Adrenal gland (tissue), 12 donors: Measurements from ENCODE around the gene CSRP1. TPM values are rescaled to one million over a fixed set of nuclear protein-coding genes. Genes with fewer than 3 reads are reported as not detected.

Source experiments
- DNase-seq, 7 donors: peaks; one replicate each; pipeline ENCODE4 v3.0.0-alpha.2; 2019 to 2020
- H3K27ac ChIP-seq, 5 donors: fragments of 200-600 bp; sonication (generic) in 4 of 5; 1 replicate in 3 of 5; 2 replicates in 2 of 5; pipeline versions ENCODE4 v1.5.1 to v1.8.0; 2016 to 2020; ENCODE audit warnings: mild to moderate bottlenecking in 1 of 5
- H3K27me3 ChIP-seq: fragments of 200-600 bp; 2 replicates; pipeline ENCODE4 v1.8.0; 2021
- H3K36me3 ChIP-seq, 2 donors: fragments of 200-600 bp; replicated peaks in 1 of 2; 1 replicate in 1 of 2; 2 replicates in 1 of 2; pipeline versions ENCODE4 v1.5.1 to v1.8.0; 2018 to 2022
- H3K4me1 ChIP-seq, 2 donors: fragments of 200-600 bp; replicated peaks in 1 of 2; 1 replicate in 1 of 2; 2 replicates in 1 of 2; pipeline versions ENCODE4 v1.5.1 to v1.8.0; 2018 to 2021
- H3K4me3 ChIP-seq, 4 donors: fragments of 200-600 bp; sonication (generic) in 3 of 4; one replicate each; pipeline ENCODE4 v1.5.1; 2016 to 2018
- H3K9me3 ChIP-seq, 3 donors: fragments of 200-600 bp; sonication (generic) in 1 of 3; replicated peaks in 1 of 3; 1 replicate in 2 of 3; 2 replicates in 1 of 3; pipeline versions ENCODE4 v1.5.1 to v1.8.0; 2016 to 2021
- POLR2A ChIP-seq, 2 donors: fragments of 450-650 bp; IDR thresholded peaks; one replicate each; pipeline ENCODE4 v1.6.1; 2017; ENCODE audit warnings: antibody characterized with exemption in 2 of 2, mild to moderate bottlenecking in 2 of 2, moderate library complexity in 1 of 2
- WGBS, 4 donors: extraction: QIAGEN DNeasy Blood & Tissue Kit in 2 of 4; methylation state at CpG; one replicate each; pipeline versions ENCODE4 v1.1.5 to v1.1.7; 2013 to 2017; 5-methylcytosine and 5-hydroxymethylcytosine counted together
- intact Hi-C, 2 donors: fragments of 100-400 bp; cut with DNase I; formaldehyde crosslinking; loops; one replicate each; pipeline versions ENCODE4 v1.14.1 to v1.15.0; 2022 to 2023
- polyA plus RNA-seq, 3 donors: library from polyadenylated mRNA; stranded (reverse); fragments of 200-250 nt in 2 of 3; fragments of 350-450 nt in 1 of 3; fragmentation: Illumina TruSeq in 1 of 3; extraction: RNeasy Lipid Tissue Mini Kit (QIAGEN cat#74804) in 1 of 3; gene quantifications; one replicate each; pipeline ENCODE4 v1.2.3, GENCODE V29; 2013 to 2014
- total RNA-seq, 9 donors: library from RNA; depleted of rRNA in 4 of 9; stranded (reverse); fragments of >200 nt in 4 of 9; fragments of 120-200 nt in 1 of 9; fragmentation: NEBNext Ultra II Directional in 1 of 9; extraction: Animal tissue kit (Norgen Biotek cat#: 25700) in 1 of 9; gene quantifications; one replicate each; pipeline versions ENCODE4 v1.1.0 to v1.2.4, GENCODE V29; 2013 to 2023
- TF ChIP-seq, protein P1 (sequence below), 6 experiments: fragments of 450-650 bp in 4 of 6; fragments of 200-600 bp in 2 of 6; sonication (generic) in 1 of 6; IDR thresholded peaks; 1 replicate in 5 of 6; 2 replicates in 1 of 6; pipeline versions ENCODE4 v1.5.1 to v1.8.0; 2016 to 2021; ENCODE audit warnings: antibody characterized with exemption in 6 of 6, mild to moderate bottlenecking in 2 of 6, moderate library complexity in 1 of 6
- donor health status: healthy with polysubstance abuse.
- donor health status: Bipolar disorder and iron deficiency.
- donor health status: DM: yes; HTN: yes; CAD: no.
- donor health status: DM: no; HTN: no; CAD: no.
- donor health status: DM: no; HTN: no; CAD: no.
- donor health status: DM: yes; HTN: yes; CAD: no.

Gene CSRP1
- total and polyA plus RNA-seq, 12 donors = 30.5 to 470 (median 138) TPM

DNA sequence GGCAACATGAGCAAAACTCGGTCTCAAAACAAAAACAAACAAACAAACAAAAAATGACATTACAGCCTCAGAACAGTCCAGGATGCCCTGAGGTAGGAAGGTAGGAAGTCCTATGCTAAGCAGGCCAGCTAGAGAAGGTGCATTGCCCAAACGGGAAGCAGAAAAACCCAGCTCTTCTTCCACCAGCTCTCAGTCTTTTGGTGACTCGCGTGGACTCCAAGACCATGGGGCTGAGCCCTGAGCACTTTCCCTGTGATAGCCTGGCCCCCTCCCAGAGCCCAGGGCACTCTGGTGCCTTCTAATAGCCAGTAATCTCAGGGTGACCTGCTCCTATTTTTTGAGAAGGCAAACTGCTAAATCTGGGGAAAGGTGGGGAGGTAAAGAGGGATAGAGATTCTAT lies 54.1 kb downstream of the CSRP1 start:
- Histone ChIP-seq H3K4me3 (no peak overlapping the region), H3K27me3 (no peaks in the 10 kb centered on the region), H3K36me3 (no peaks in the 10 kb centered on the region), H3K4me1 (peaks cover 0 to 18% of the 10 kb centered on the region in 2 donors), H3K27ac (no peak overlapping the region), H3K9me3 (no peaks in the 10 kb centered on the region)
- TF ChIP-seq POLR2A (IDR thresholded peaks at IDR 0.05) = no peak
- TF ChIP-seq, protein P1, sequence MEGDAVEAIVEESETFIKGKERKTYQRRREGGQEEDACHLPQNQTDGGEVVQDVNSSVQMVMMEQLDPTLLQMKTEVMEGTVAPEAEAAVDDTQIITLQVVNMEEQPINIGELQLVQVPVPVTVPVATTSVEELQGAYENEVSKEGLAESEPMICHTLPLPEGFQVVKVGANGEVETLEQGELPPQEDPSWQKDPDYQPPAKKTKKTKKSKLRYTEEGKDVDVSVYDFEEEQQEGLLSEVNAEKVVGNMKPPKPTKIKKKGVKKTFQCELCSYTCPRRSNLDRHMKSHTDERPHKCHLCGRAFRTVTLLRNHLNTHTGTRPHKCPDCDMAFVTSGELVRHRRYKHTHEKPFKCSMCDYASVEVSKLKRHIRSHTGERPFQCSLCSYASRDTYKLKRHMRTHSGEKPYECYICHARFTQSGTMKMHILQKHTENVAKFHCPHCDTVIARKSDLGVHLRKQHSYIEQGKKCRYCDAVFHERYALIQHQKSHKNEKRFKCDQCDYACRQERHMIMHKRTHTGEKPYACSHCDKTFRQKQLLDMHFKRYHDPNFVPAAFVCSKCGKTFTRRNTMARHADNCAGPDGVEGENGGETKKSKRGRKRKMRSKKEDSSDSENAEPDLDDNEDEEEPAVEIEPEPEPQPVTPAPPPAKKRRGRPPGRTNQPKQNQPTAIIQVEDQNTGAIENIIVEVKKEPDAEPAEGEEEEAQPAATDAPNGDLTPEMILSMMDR (IDR thresholded peaks at IDR 0.05) = no peak
- intact Hi-C loops = no loop called here
- 51 to 81% (median 60%) methylated on average over 4 of the region's 4 CpGs for WGBS, 4 donors
- no peak for DNase-seq

DNA sequence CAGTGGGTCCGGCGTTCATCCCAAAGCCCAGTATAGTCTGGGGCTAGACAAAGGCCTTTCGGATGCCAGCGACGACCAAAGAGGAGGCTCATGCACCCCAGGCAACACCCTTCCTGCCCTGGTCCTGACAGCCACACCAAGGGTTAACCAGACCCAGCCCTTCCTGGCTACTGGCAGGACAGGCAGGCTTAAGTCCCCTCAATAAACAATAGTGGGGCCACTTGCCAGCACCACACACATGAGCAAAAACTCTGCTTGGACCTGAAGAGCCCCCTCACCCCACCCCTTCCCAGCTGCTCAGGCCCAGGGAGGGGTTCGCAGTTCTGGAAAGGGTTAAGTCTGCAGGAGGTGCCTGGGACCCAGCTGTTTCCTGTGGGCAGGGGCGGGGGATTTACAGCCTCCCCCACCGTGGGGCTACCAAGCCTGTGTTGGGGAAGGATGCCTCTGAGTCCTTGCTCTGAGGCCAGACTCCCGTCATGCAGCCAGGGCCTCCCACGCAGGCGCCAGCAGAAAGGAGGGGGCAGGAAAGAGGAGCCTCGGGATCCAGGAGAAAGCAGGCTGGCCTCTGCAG lies 56.1 kb downstream of the CSRP1 start:
- peak; percentile 20 to 68 (median 34) for DNase-seq
- intact Hi-C loops = no loop called here
- WGBS, 4 donors = 24 to 60% (median 29%) methylated on average over 7 to 12 of the region's 12 CpGs
- no peaks in the 10 kb centered on the region for H3K36me3 ChIP-seq
- H3K27ac ChIP-seq = peak overlapping the region in 2 of 5 donors; percentile 23 to 76
- peaks cover 0 to 6% of the 10 kb centered on the region in 2 donors for H3K4me1 ChIP-seq
- no peak overlapping the region for H3K4me3 ChIP-seq
- H3K9me3 ChIP-seq = no peaks in the 10 kb centered on the region
- H3K27me3 ChIP-seq = no peaks in the 10 kb centered on the region
- TF ChIP-seq, protein P1 (IDR thresholded peaks at IDR 0.05) = no peak
- no peak for TF ChIP-seq POLR2A (IDR thresholded peaks at IDR 0.05)

DNA sequence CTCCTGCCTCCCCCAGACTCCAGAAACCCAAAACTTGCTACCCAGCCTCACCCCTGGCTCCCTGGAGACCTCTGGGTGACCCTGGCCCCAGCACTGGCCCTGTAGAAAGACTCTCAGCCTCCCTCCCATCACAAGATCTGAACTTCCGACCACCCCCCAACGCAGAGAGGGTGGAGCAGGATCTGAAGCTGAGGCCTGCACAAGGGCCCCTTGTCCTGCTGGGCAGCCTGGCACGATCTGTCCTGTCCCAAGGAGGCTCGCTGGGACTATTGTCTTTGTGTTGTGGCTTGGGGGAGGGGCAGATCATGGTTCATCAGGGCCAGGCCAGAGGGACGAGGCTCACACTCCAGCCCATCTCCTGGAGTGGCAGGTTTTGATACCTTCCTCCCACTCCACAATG lies 57.9 kb downstream of the CSRP1 start:
- DNase-seq = no peak
- WGBS, 4 donors = 67 to 84% (median 75%) methylated on average over 1 to 5 of the region's 5 CpGs

DNA sequence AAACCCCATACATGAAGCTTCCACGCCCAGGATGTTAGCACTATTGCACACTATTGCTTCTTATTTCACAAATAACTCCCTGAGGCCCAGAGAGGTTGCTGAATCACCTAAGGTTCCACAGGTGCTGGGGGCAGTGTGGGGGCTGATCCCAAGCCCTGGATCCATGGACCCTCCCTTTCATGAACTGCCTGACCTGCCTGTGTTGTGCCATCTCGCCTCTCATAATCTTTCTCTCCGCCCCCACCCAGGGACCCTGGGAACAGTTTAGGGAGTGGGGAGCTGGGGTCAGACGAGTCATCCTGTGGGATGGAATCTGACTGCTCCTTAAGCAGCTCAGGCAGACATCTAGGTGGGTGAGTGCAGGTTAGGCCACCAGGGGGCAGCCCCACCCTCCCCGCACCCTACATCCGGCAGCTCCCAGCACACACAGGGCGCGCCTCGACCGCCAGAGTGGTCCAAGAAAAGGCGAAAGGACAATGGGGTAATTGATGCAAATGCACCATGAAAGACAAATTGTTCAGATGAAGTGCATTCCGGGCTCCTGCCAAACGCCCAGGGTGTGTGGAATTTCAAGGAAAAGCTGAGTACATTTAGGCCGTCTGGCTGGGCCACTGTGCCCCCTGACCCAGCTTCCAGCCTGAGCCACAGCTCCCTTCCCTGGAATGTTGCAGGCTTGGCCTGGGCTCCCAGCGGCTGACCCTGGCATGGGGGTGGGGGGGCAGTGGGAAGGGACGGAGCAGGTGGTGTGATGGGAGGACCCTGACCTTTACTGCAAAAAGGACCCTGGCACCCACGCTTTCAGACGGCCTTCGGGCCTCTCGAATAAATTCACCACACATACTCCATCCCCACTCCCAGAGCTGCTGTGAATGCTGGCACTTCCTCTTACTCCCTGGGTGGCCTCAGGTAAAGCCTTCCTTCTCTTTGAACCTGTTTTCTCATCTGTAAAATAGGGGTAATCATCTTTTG lies 58.7 kb downstream of the CSRP1 start:
- Histone ChIP-seq H3K27me3 (no peaks in the 10 kb centered on the region), H3K4me1 (peaks cover 0 to 6% of the 10 kb centered on the region in 2 donors), H3K4me3 (no peak overlapping the region), H3K9me3 (no peaks in the 10 kb centered on the region), H3K27ac (peak overlapping the region in 1 of 5 donors; percentile 77), H3K36me3 (no peaks in the 10 kb centered on the region)
- TF ChIP-seq, protein P1 (IDR thresholded peaks at IDR 0.05) = peak; percentile 54 to 79 (median 64)
- no peak for TF ChIP-seq POLR2A (IDR thresholded peaks at IDR 0.05)
- DNase-seq = peak; percentile 53 to 86 (median 65)
- 34 to 39% (median 37%) methylated on average over 14 to 20 of the region's 20 CpGs for WGBS, 4 donors
- intact Hi-C loops = no loop called here

More for the DNA sequence above, 57.9 kb downstream of the CSRP1 start:
- H3K4me3 ChIP-seq = no peak overlapping the region
- TF ChIP-seq, protein P1 (IDR thresholded peaks at IDR 0.05) = no peak
- TF ChIP-seq POLR2A (IDR thresholded peaks at IDR 0.05) = no peak
- no peaks in the 10 kb centered on the region for H3K36me3 ChIP-seq
- H3K9me3 ChIP-seq = no peaks in the 10 kb centered on the region
- peak overlapping the region in 1 of 5 donors; percentile 77 for H3K27ac ChIP-seq
- no peaks in the 10 kb centered on the region for H3K27me3 ChIP-seq
- intact Hi-C loops = no loop called here
- H3K4me1 ChIP-seq = peaks cover 0 to 6% of the 10 kb centered on the region in 2 donors
